RWPE2 (cell line): ENCODE results near the gene PTPRT.

Experiments used
- ATAC-seq: fragments of 200-7000 bp; cut with Tn5 transposase; 3 replicates; pipeline ENCODE4 v1.9.1; 2021; ENCODE audit warnings: low read depth
- DNase-seq: peaks from one replicate; pipeline ENCODE4 v3.0.0-alpha.2; 2020; ENCODE audit warnings: low spot score
- H3K27ac ChIP-seq: fragments of 450-650 bp; 2 replicates; pipeline ENCODE4 v1.5.1; 2017; ENCODE audit warnings: mild to moderate bottlenecking; ENCODE audit not compliant: poor library complexity, severe bottlenecking
- H3K27me3 ChIP-seq: fragments of 250-450 bp; sonication (Bioruptor Pico); 2 replicates; pipeline ENCODE4 v1.5.1; 2021; ENCODE audit warnings: mild to moderate bottlenecking, moderate library complexity; ENCODE audit not compliant: insufficient read depth, poor library complexity, severe bottlenecking
- H3K36me3 ChIP-seq: fragments of 250-450 bp; sonication (Bioruptor Pico); 2 replicates; pipeline ENCODE4 v1.5.1; 2020; ENCODE audit warnings: low read depth, mild to moderate bottlenecking, moderate library complexity
- H3K4me1 ChIP-seq: fragments of 250-450 bp; sonication (Bioruptor Pico); 2 replicates; pipeline ENCODE4 v1.5.1; 2021; ENCODE audit warnings: mild to moderate bottlenecking, moderate library complexity; ENCODE audit not compliant: insufficient read depth, poor library complexity, severe bottlenecking
- H3K4me3 ChIP-seq: fragments of 250-450 bp; sonication (Bioruptor Pico); 2 replicates; pipeline ENCODE4 v1.5.1; 2021; ENCODE audit warnings: mild to moderate bottlenecking, moderate library complexity; ENCODE audit not compliant: severe bottlenecking
- H3K9me3 ChIP-seq: fragments of 250-450 bp; sonication (Bioruptor Pico); 2 replicates; pipeline ENCODE4 v1.5.1; 2021; ENCODE audit warnings: mild to moderate bottlenecking, moderate library complexity; ENCODE audit not compliant: severe bottlenecking
- CTCF ChIP-seq: fragments of 450-650 bp; IDR thresholded peaks from one replicate; pipeline ENCODE4 v1.5.1; 2017; ENCODE audit warnings: mild to moderate bottlenecking, moderate library complexity; ENCODE audit not compliant: poor library complexity, severe bottlenecking

The PTPRT gene

GRCh38 chr20:42095221-42095620 is 1094.5 kb downstream of the PTPRT start:
- ATAC-seq (no peak), DNase-seq (no peak)
- Histone ChIP-seq H3K9me3 (peaks cover 2% of the 10 kb centered on the region), H3K4me1 (no peaks in the 10 kb centered on the region), H3K4me3 (no peak overlapping the region), H3K27ac (no peak overlapping the region), H3K36me3 (no peaks in the 10 kb centered on the region), H3K27me3 (peaks cover 3% of the 10 kb centered on the region)
- no peak for TF ChIP-seq CTCF

- peaks cover 2% of the 10 kb centered on the region for H3K9me3 ChIP-seq
- peaks cover 3% of the 10 kb centered on the region for H3K27me3 ChIP-seq
- DNase-seq: no peak
- H3K4me3 ChIP-seq: no peak overlapping the region
- no peak overlapping the region for H3K27ac ChIP-seq
- no peaks in the 10 kb centered on the region for H3K36me3 ChIP-seq
- no peaks in the 10 kb centered on the region for H3K4me1 ChIP-seq
- ATAC-seq: 0 out of 3 replicates have a peak, but pooled peaks have one; percentile 17
- TF ChIP-seq CTCF: no peak
Observed at GRCh38 chr20:42093542-42094440, 1095.9 kb downstream of the PTPRT start.

GRCh38 chr20:42093041-42093440 is 1096.7 kb downstream of the PTPRT start:
- no peaks in the 10 kb centered on the region for H3K36me3 ChIP-seq
- H3K9me3 ChIP-seq: peaks cover 2% of the 10 kb centered on the region
- no peak for TF ChIP-seq CTCF
- DNase-seq (no peak), ATAC-seq (no peak)
- no peak overlapping the region for H3K27ac ChIP-seq
- no peaks in the 10 kb centered on the region for H3K4me1 ChIP-seq
- H3K4me3 ChIP-seq: no peak overlapping the region
- H3K27me3 ChIP-seq: no peaks in the 10 kb centered on the region

GRCh38 chr20:42085366-42085765 is 1104.3 kb downstream of the PTPRT start:
- no peak for TF ChIP-seq CTCF
- no peak for ATAC-seq

GRCh38 chr20:42083280-42083679 is 1106.4 kb downstream of the PTPRT start:
- no peaks in the 10 kb centered on the region for H3K4me1 ChIP-seq
- no peaks in the 10 kb centered on the region for H3K36me3 ChIP-seq
- DNase-seq (no peak), ATAC-seq (no peak)
- no peak for TF ChIP-seq CTCF
- H3K4me3 ChIP-seq: no peak overlapping the region
- no peaks in the 10 kb centered on the region for H3K27me3 ChIP-seq
- H3K9me3 ChIP-seq: no peaks in the 10 kb centered on the region
- H3K27ac ChIP-seq: no peak overlapping the region

More at GRCh38 chr20:42085366-42085765, 1104.3 kb downstream of the PTPRT start:
- H3K36me3 ChIP-seq: no peaks in the 10 kb centered on the region
- no peak overlapping the region for H3K4me3 ChIP-seq
- DNase-seq: no peak
- no peaks in the 10 kb centered on the region for H3K9me3 ChIP-seq
- no peaks in the 10 kb centered on the region for H3K4me1 ChIP-seq
- H3K27me3 ChIP-seq: no peaks in the 10 kb centered on the region
- H3K27ac ChIP-seq: no peak overlapping the region
